ENCODE data around the gene GPC6.

The GPC6 gene

GRCh38 chr13:93744886-93745285, 518.3 kb downstream of the GPC6 start:
- no peak for DNase-seq (ENCODE audit: low spot score)

- DNase-seq (ENCODE audit: low spot score), result no peak
These were observed 519.3 kb downstream of the GPC6 start for GRCh38 chr13:93745884-93746283.

GRCh38 chr13:93746589-93746988, 520.0 kb downstream of the GPC6 start:
- DNase-seq (ENCODE audit: low spot score), result no peak

- DNase-seq (ENCODE audit: low spot score), result no peak
These were observed 524.1 kb downstream of the GPC6 start for GRCh38 chr13:93750676-93751075.

- no peak for DNase-seq (ENCODE audit: low spot score)
These were observed 524.5 kb downstream of the GPC6 start for GRCh38 chr13:93751117-93751516.

- DNase-seq (ENCODE audit: low spot score), result no peak
These were observed 525.9 kb downstream of the GPC6 start for GRCh38 chr13:93752541-93752940.

GRCh38 chr13:93753639-93754038, 527.0 kb downstream of the GPC6 start:
- no peak for DNase-seq (ENCODE audit: low spot score)

GRCh38 chr13:93755341-93755740, 528.7 kb downstream of the GPC6 start:
- no peak for DNase-seq (ENCODE audit: low spot score)

GRCh38 chr13:93758575-93758974, 532.0 kb downstream of the GPC6 start:
- no peak for DNase-seq (ENCODE audit: low spot score)

GRCh38 chr13:93762708-93763426, 536.3 kb downstream of the GPC6 start:
- DNase-seq (ENCODE audit: low spot score), result no peak

GRCh38 chr13:93765062-93765461, 538.5 kb downstream of the GPC6 start:
- DNase-seq (ENCODE audit: low spot score), result no peak

- no peak for DNase-seq (ENCODE audit: low spot score)
These were observed 539.2 kb downstream of the GPC6 start for GRCh38 chr13:93765811-93766210.

GRCh38 chr13:93766719-93767118, 540.1 kb downstream of the GPC6 start:
- no peak for DNase-seq (ENCODE audit: low spot score)

- DNase-seq (ENCODE audit: low spot score), result no peak
These were observed 540.7 kb downstream of the GPC6 start for GRCh38 chr13:93767180-93767916.

GRCh38 chr13:93767917-93768409, 541.4 kb downstream of the GPC6 start:
- no peak for DNase-seq (ENCODE audit: low spot score)

GRCh38 chr13:93769101-93769500, 542.5 kb downstream of the GPC6 start:
- no peak for DNase-seq (ENCODE audit: low spot score)

GRCh38 chr13:93769607-93770006, 543.0 kb downstream of the GPC6 start:
- no peak for DNase-seq (ENCODE audit: low spot score)

GRCh38 chr13:93771227-93771626, 544.6 kb downstream of the GPC6 start:
- no peak for DNase-seq (ENCODE audit: low spot score)

- no peak for DNase-seq (ENCODE audit: low spot score)
These were observed 545.2 kb downstream of the GPC6 start for GRCh38 chr13:93771782-93772181.

- DNase-seq (ENCODE audit: low spot score), result no peak
These were observed 547.9 kb downstream of the GPC6 start for GRCh38 chr13:93774506-93774905.

GRCh38 chr13:93775027-93775426, 548.4 kb downstream of the GPC6 start:
- no peak for DNase-seq (ENCODE audit: low spot score)

GRCh38 chr13:93775507-93776108, 549.0 kb downstream of the GPC6 start:
- DNase-seq (ENCODE audit: low spot score), result peak; percentile 56

- DNase-seq (ENCODE audit: low spot score), result peak; percentile 33
These were observed 550.3 kb downstream of the GPC6 start for GRCh38 chr13:93776936-93777335.

Measured in AG20443 (cell line).